HCT116 (cell line): ENCODE measurements around the gene DMWD.
"Not testable (repeated sequence)": the region's sequence is repeated elsewhere in the genome, so short reads cannot be mapped to it uniquely, and the experiment has no call there.

ENCODE experiments used
- FOSL1 ChIP-seq: IDR thresholded peaks from 2 replicates; pipeline ENCODE4 v1.6.1; 2012; ENCODE audit warnings: low read depth
- TF ChIP-seq, protein P1 (sequence below): IDR thresholded peaks from 2 replicates; pipeline ENCODE4 v1.6.1; 2012
- TF ChIP-seq, protein P2 (sequence below), 3 experiments: fragments of 200-600 bp in 1 of 3; sonication (generic) in 1 of 3; IDR thresholded peaks in 2 of 3; conservative IDR thresholded peaks in 1 of 3; 2 replicates each; pipeline ENCODE4 v1.5.1; 2012 to 2017; ENCODE audit warnings: low read depth in 2 of 3, low read length in 2 of 3, antibody characterized with exemption in 1 of 3, borderline replicate concordance in 1 of 3, control low read depth in 1 of 3, mild to moderate bottlenecking in 1 of 3, mixed read lengths in 1 of 3, mixed run types in 1 of 3, moderate library complexity in 1 of 3; ENCODE audit not compliant: insufficient read depth in 1 of 3

DNA sequence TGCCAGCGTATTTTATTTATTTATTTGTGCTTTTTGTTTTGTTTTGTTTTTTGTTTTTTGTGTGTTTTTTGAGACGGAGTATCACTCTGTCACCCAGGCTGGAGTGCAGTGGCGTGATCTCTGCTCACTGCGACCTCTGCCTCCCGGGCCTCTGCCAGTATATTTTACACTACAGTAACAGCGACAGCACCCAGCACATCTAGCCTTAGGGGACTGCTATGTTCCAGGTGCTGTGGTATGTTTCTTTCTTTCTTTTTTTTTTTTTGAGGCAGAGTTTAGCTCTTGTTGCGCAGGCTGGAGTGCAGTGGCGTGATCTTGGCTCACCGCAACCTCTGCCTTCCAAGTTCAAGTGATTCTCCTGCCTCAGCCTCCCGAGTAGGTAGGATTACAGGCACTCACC, 41.2 kb downstream of the DMWD start:
- not testable (repeated sequence) for TF ChIP-seq FOSL1
- TF ChIP-seq, protein P1, sequence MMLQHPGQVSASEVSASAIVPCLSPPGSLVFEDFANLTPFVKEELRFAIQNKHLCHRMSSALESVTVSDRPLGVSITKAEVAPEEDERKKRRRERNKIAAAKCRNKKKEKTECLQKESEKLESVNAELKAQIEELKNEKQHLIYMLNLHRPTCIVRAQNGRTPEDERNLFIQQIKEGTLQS: not testable (repeated sequence)
- TF ChIP-seq, protein P2, sequence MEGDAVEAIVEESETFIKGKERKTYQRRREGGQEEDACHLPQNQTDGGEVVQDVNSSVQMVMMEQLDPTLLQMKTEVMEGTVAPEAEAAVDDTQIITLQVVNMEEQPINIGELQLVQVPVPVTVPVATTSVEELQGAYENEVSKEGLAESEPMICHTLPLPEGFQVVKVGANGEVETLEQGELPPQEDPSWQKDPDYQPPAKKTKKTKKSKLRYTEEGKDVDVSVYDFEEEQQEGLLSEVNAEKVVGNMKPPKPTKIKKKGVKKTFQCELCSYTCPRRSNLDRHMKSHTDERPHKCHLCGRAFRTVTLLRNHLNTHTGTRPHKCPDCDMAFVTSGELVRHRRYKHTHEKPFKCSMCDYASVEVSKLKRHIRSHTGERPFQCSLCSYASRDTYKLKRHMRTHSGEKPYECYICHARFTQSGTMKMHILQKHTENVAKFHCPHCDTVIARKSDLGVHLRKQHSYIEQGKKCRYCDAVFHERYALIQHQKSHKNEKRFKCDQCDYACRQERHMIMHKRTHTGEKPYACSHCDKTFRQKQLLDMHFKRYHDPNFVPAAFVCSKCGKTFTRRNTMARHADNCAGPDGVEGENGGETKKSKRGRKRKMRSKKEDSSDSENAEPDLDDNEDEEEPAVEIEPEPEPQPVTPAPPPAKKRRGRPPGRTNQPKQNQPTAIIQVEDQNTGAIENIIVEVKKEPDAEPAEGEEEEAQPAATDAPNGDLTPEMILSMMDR (IDR thresholded peaks at IDR 0.05 in 2 of 3, conservative IDR thresholded peaks at IDR 0.05 in 1 of 3; ENCODE audit: borderline replicate concordance in 1 of 3, insufficient read depth in 1 of 3, low read depth in 2 of 3, low read length in 2 of 3): not testable (repeated sequence)
